A673 (cell line): Measurements from ENCODE around the gene CHTOP. TPM values are rescaled to one million over a fixed set of nuclear protein-coding genes. Genes with fewer than 3 reads are reported as not detected.

Experiments
- BruUV-seq: library from RNA; stranded (reverse); fragments of 400-500 nt; replicated peaks from 2 replicates; lab custom pipeline; 2021; lab: Mats Ljungman, UMichigan
- CTCF ChIA-PET: fragments of 300-600 bp; sonication (Branson Sonifier 250); formaldehyde crosslinking; loops from one replicate; lab custom pipeline; 2022; ENCODE audit warnings: antibody characterized with exemption; lab: Charles Lee
- POLR2A ChIA-PET: fragments of 300-600 bp; sonication (Branson Sonifier 250); formaldehyde crosslinking; loops from one replicate; lab custom pipeline; 2022; ENCODE audit warnings: antibody characterized with exemption; ENCODE audit not compliant: low non-redundant PET; lab: Charles Lee
- DNase-seq: peaks from one replicate; pipeline ENCODE4 v3.0.0-alpha.2; 2015; ENCODE audit warnings: low spot score
- H3K27ac ChIP-seq: fragments of 200-600 bp; sonication (generic); 2 replicates; pipeline ENCODE4 v1.5.1; 2016; ENCODE audit warnings: mixed run types, low read depth, mild to moderate bottlenecking, mixed read lengths, antibody characterized with exemption, low read length; ENCODE audit not compliant: poor library complexity, severe bottlenecking
- H3K27me3 ChIP-seq: fragments of 200-600 bp; sonication (generic); replicated peaks from 2 replicates; pipeline ENCODE4 v1.6.1; 2017; ENCODE audit warnings: mixed run types, low read depth, mild to moderate bottlenecking, mixed read lengths, antibody characterized with exemption, low read length; ENCODE audit not compliant: insufficient read depth, poor library complexity
- H3K36me3 ChIP-seq: fragments of 200-600 bp; sonication (generic); 2 replicates; pipeline ENCODE4 v1.6.1; 2016; ENCODE audit warnings: mixed run types, mild to moderate bottlenecking, mixed read lengths, antibody characterized with exemption, low read length; ENCODE audit not compliant: insufficient read depth, poor library complexity, severe bottlenecking
- H3K4me1 ChIP-seq: fragments of 200-600 bp; sonication (generic); 2 replicates; pipeline ENCODE4 v1.6.1; 2017; ENCODE audit warnings: mixed run types, mild to moderate bottlenecking, mixed read lengths, antibody characterized with exemption, low read length; ENCODE audit not compliant: insufficient read depth, poor library complexity, severe bottlenecking
- H3K4me3 ChIP-seq: fragments of 200-600 bp; sonication (generic); 2 replicates; pipeline ENCODE4 v1.5.1; 2016; ENCODE audit warnings: low read depth, mixed run types, mild to moderate bottlenecking, mixed read lengths, low read length; ENCODE audit not compliant: poor library complexity, severe bottlenecking
- H3K9me3 ChIP-seq: fragments of 200-600 bp; sonication (generic); 2 replicates; pipeline ENCODE4 v1.6.1; 2016; ENCODE audit warnings: mixed run types, low read depth, mild to moderate bottlenecking, mixed read lengths, antibody characterized with exemption, low read length; ENCODE audit not compliant: poor library complexity, severe bottlenecking
- EZH2 ChIP-seq: fragments of 200-600 bp; sonication (generic); IDR thresholded peaks from 2 replicates; pipeline ENCODE4 v1.6.1; 2017; ENCODE audit warnings: borderline replicate concordance, low read depth, mild to moderate bottlenecking, mixed read lengths, antibody characterized with exemption, low read length; ENCODE audit not compliant: poor library complexity, severe bottlenecking
- intact Hi-C: fragments of 100-400 bp; cut with micrococcal nuclease; formaldehyde crosslinking; loops from one replicate; pipeline ENCODE4 v1.10.0; 2022; ENCODE audit not compliant: unreplicated experiment
- total RNA-seq: library from RNA; stranded (reverse); gene quantifications from 2 replicates; pipeline ENCODE4 v1.2.3, GENCODE V29; 2021
- TF ChIP-seq, protein P1 (sequence below): fragments of 300-800, 200-600 bp; sonication (generic); conservative IDR thresholded peaks from 2 replicates; pipeline ENCODE4 v1.5.1; 2017; ENCODE audit warnings: low read depth, mild to moderate bottlenecking, antibody characterized with exemption, low read length, moderate library complexity, mixed read lengths

Gene CHTOP
- total RNA-seq, 1 experiment from 2014 or later, result 101 TPM

DNA sequence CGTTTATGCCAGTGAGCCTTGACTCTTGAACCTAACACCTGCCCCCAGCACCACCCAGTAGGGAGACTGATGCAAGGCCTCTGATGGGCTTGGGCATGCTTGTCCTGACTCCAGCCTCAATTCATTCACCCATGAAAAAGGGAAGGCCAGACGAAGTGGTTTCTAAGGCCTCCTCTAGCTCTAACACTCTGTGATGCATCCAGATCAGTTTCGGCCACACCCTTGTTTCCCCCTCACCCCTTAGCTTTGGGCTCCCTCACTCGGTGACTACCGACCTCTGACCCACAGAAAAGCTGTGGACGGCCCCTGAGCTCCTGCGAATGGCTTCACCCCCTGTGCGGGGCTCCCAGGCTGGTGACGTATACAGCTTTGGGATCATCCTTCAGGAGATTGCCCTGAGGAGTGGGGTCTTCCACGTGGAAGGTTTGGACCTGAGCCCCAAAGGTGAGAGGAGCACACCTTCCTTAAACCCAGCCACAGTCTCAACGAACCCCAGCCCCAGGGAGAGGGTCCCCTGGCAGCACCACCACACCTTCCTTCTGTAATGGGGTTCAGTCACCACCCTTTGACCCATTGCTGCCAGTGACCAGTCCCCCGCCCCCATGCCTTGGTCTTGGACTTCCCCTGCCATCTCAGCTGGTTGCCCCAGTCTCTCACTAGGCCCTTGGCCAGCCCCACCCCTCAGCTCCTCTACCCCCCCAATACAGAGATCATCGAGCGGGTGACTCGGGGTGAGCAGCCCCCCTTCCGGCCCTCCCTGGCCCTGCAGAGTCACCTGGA lies 53.7 kb downstream of the CHTOP start:
- intact Hi-C loops, result no loop called here
- H3K9me3 ChIP-seq, result no peaks in the 10 kb centered on the region
- DNase-seq, result no peak
- POLR2A ChIA-PET, result no interaction called here
- no peaks in the 10 kb centered on the region for H3K4me1 ChIP-seq
- H3K4me3 ChIP-seq, result no peak overlapping the region
- no peaks in the 10 kb centered on the region for H3K36me3 ChIP-seq
- H3K27me3 ChIP-seq, result no peaks in the 10 kb centered on the region
- no peak overlapping the region for H3K27ac ChIP-seq
- TF ChIP-seq, protein P1, sequence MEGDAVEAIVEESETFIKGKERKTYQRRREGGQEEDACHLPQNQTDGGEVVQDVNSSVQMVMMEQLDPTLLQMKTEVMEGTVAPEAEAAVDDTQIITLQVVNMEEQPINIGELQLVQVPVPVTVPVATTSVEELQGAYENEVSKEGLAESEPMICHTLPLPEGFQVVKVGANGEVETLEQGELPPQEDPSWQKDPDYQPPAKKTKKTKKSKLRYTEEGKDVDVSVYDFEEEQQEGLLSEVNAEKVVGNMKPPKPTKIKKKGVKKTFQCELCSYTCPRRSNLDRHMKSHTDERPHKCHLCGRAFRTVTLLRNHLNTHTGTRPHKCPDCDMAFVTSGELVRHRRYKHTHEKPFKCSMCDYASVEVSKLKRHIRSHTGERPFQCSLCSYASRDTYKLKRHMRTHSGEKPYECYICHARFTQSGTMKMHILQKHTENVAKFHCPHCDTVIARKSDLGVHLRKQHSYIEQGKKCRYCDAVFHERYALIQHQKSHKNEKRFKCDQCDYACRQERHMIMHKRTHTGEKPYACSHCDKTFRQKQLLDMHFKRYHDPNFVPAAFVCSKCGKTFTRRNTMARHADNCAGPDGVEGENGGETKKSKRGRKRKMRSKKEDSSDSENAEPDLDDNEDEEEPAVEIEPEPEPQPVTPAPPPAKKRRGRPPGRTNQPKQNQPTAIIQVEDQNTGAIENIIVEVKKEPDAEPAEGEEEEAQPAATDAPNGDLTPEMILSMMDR, result no peak
- TF ChIP-seq EZH2, result no peak
- no TSS peak for BruUV-seq
- CTCF ChIA-PET, result no interaction called here

DNA sequence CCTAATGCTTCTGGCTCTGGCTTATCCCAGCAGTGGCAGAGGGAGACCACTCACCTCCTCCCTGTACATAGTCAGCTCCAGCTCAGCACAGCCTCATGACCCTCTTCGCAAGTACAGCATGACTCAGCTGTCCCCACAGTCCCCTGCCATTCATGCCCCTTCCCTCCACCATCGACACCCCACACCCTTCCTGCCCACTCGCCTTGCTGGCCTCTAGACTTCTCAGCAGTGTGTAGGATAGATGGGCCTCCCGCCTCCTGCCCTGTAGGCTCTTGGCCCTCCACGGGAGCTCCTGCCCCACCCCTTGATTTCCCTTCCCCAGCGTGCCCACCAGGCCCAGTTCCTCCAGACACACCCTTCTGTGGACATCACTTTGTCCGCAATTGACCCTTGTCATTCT lies 54.4 kb downstream of the CHTOP start:
- no peaks in the 10 kb centered on the region for H3K4me1 ChIP-seq
- intact Hi-C loops, result no loop called here
- H3K27me3 ChIP-seq, result no peaks in the 10 kb centered on the region
- no peaks in the 10 kb centered on the region for H3K36me3 ChIP-seq
- DNase-seq, result no peak
- H3K4me3 ChIP-seq, result no peak overlapping the region
- BruUV-seq, result no TSS peak
- TF ChIP-seq EZH2, result no peak
- TF ChIP-seq, protein P1, result no peak
- H3K27ac ChIP-seq, result no peak overlapping the region
- ChIA-PET CTCF (no interaction called here), POLR2A (no interaction called here)
- H3K9me3 ChIP-seq, result no peaks in the 10 kb centered on the region

DNA sequence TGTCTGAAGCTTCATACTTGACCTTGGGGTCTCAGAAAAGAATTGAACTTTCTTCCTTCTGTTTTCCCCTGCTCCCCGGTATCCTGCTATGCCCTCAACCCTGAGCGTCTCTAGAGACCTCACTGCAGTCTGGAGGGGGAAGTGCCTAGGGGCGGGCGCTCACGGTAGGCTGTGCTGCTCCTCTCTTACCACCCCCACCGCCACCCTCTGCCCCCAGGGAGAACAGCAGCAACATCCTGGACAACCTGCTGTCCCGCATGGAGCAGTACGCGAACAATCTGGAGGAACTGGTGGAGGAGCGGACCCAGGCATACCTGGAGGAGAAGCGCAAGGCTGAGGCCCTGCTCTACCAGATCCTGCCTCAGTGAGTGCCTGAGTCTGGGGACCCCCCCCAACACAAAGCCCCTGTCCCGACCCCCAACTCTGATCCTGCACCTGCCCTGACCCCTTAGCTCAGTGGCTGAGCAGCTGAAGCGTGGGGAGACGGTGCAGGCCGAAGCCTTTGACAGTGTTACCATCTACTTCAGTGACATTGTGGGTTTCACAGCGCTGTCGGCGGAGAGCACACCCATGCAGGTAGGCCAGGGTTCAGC lies 55.0 kb downstream of the CHTOP start:
- ChIA-PET POLR2A (no interaction called here), CTCF (no interaction called here)
- Histone ChIP-seq H3K27ac (no peak overlapping the region), H3K4me1 (no peaks in the 10 kb centered on the region), H3K9me3 (no peaks in the 10 kb centered on the region), H3K27me3 (no peaks in the 10 kb centered on the region), H3K36me3 (no peaks in the 10 kb centered on the region), H3K4me3 (no peak overlapping the region)
- DNase-seq, result no peak
- no TSS peak for BruUV-seq
- TF ChIP-seq, protein P1, result no peak
- TF ChIP-seq EZH2, result no peak
- intact Hi-C loops, result no loop called here
